ENCODE measurements around the gene NAPB. TPM values are rescaled to one million over a fixed set of nuclear protein-coding genes. Genes with fewer than 3 reads are reported as not detected.

NAPB gene
- polyA plus RNA-seq, 2 of the 4 experiments (the other 2 are of a cell fraction) = 6.2 to 12.7 TPM

DNA sequence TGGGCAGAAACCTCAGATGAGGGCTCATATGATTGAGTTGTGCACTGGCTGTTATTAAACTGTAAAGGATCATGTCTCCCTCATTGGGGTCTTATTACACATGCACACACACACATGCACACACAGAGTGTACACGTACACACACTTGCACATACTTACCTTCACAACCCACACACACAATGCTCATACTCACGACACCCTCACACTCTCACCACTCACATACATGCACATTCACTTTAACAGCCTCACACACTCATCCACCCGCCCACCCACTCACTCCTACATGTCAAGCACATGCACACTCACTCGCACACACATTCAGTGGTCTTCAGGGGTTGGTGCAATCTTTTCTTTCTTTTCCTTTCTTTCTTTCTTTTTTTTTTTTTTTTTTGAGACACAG, 23.6 kb upstream of the NAPB start (continued):
- TF ChIP-seq, protein P1, sequence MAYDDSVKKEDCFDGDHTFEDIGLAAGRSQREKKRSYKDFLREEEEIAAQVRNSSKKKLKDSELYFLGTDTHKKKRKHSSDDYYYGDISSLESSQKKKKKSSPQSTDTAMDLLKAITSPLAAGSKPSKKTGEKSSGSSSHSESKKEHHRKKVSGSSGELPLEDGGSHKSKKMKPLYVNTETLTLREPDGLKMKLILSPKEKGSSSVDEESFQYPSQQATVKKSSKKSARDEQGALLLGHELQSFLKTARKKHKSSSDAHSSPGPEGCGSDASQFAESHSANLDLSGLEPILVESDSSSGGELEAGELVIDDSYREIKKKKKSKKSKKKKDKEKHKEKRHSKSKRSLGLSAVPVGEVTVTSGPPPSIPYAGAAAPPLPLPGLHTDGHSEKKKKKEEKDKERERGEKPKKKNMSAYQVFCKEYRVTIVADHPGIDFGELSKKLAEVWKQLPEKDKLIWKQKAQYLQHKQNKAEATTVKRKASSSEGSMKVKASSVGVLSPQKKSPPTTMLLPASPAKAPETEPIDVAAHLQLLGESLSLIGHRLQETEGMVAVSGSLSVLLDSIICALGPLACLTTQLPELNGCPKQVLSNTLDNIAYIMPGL (CRISPR knock-in tag; IDR thresholded peaks at IDR 0.05; ENCODE audit: borderline replicate concordance) = no peak
- no peak for TF ChIP-seq JUN (IDR thresholded peaks at IDR 0.05)
- no peak for TF ChIP-seq RCOR1 (IDR thresholded peaks at IDR 0.05; ENCODE audit: low read depth, low read length)

DNA sequence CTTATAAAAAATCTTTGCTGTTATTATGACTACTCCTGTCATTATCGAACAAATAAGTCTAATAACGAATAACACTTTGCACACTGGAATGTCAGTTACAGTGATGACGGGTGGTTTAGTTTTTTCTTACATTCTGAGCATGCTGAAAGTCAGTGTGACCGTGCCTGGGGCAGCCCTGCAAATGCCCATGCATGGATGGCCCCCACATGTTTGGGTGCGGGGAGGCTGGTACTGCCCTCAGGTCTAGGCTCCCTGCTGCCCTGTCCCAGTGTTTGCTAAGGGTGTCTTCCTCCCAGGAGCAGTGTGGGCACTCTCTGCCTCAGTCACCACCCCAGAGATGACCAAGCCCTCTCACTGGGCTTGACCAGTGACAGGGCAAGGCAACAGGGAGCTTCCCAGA, 21.1 kb upstream of the NAPB start:
- ChIA-PET POLR2A (no interaction called here), CTCF (interaction anchor here (0.7 to 10.0 kb wide), 41 partner anchors 8 to 1490 kb away, joined by 3 to 176 read pairs (median 5); partner anchors contain the start of genes CST11, CST9, NAPB and NXT1)
- no peak for DNase-seq (ENCODE audit: low read depth in 1 of 2, low spot score in 1 of 2)
- no peak for ATAC-seq
- WGBS (ENCODE audit: missing lambda C conversion rate) = 38% methylated on average over 5 of the region's 5 CpGs
- no peak for FAIRE-seq
- H3K9me3 ChIP-seq = no peaks in the 10 kb centered on the region
- TF ChIP-seq, protein P2, sequence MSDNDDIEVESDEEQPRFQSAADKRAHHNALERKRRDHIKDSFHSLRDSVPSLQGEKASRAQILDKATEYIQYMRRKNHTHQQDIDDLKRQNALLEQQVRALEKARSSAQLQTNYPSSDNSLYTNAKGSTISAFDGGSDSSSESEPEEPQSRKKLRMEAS (IDR thresholded peaks at IDR 0.05) = no peak
- TF ChIP-seq BHLHE40 (IDR thresholded peaks at IDR 0.05; ENCODE audit: low read depth, low read length) (no peak), HOXB5 (CRISPR knock-in tag; IDR thresholded peaks at IDR 0.05) (no peak), ZFP36 (IDR thresholded peaks at IDR 0.05; ENCODE audit: borderline replicate concordance, partially characterized antibody) (no peak), HOXA7 (CRISPR knock-in tag; IDR thresholded peaks at IDR 0.05) (no peak), FOSB (CRISPR knock-in tag; IDR thresholded peaks at IDR 0.05) (no peak), HOXB13 (CRISPR knock-in tag; IDR thresholded peaks at IDR 0.05; ENCODE audit: low read depth) (no peak), JUN (IDR thresholded peaks at IDR 0.05) (no peak), RCOR1 (IDR thresholded peaks at IDR 0.05; ENCODE audit: low read depth, low read length) (no peak), SMC3 (IDR thresholded peaks at IDR 0.05) (no peak), RAD21 (conservative IDR thresholded peaks at IDR 0.05 in 1 of 2, IDR thresholded peaks at IDR 0.05 in 1 of 2) (no peak), ZSCAN20 (CRISPR knock-in tag; IDR thresholded peaks at IDR 0.05) (no peak), TP53 (CRISPR knock-in tag; IDR thresholded peaks at IDR 0.05) (no peak), NPAS2 (CRISPR knock-in tag; IDR thresholded peaks at IDR 0.05; ENCODE audit: borderline replicate concordance) (no peak), RARB (CRISPR knock-in tag; IDR thresholded peaks at IDR 0.05) (no peak), HEYL (CRISPR knock-in tag; IDR thresholded peaks at IDR 0.05) (no peak)
- TF ChIP-seq, protein P3, sequence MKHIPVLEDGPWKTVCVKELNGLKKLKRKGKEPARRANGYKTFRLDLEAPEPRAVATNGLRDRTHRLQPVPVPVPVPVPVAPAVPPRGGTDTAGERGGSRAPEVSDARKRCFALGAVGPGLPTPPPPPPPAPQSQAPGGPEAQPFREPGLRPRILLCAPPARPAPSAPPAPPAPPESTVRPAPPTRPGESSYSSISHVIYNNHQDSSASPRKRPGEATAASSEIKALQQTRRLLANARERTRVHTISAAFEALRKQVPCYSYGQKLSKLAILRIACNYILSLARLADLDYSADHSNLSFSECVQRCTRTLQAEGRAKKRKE (CRISPR knock-in tag; IDR thresholded peaks at IDR 0.05; ENCODE audit: low read depth) = no peak
- TF ChIP-seq, protein P4, sequence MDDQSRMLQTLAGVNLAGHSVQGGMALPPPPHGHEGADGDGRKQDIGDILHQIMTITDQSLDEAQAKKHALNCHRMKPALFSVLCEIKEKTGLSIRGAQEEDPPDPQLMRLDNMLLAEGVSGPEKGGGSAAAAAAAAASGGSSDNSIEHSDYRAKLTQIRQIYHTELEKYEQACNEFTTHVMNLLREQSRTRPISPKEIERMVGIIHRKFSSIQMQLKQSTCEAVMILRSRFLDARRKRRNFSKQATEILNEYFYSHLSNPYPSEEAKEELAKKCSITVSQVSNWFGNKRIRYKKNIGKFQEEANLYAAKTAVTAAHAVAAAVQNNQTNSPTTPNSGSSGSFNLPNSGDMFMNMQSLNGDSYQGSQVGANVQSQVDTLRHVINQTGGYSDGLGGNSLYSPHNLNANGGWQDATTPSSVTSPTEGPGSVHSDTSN (IDR thresholded peaks at IDR 0.05) = no peak
- TF ChIP-seq, protein P5, sequence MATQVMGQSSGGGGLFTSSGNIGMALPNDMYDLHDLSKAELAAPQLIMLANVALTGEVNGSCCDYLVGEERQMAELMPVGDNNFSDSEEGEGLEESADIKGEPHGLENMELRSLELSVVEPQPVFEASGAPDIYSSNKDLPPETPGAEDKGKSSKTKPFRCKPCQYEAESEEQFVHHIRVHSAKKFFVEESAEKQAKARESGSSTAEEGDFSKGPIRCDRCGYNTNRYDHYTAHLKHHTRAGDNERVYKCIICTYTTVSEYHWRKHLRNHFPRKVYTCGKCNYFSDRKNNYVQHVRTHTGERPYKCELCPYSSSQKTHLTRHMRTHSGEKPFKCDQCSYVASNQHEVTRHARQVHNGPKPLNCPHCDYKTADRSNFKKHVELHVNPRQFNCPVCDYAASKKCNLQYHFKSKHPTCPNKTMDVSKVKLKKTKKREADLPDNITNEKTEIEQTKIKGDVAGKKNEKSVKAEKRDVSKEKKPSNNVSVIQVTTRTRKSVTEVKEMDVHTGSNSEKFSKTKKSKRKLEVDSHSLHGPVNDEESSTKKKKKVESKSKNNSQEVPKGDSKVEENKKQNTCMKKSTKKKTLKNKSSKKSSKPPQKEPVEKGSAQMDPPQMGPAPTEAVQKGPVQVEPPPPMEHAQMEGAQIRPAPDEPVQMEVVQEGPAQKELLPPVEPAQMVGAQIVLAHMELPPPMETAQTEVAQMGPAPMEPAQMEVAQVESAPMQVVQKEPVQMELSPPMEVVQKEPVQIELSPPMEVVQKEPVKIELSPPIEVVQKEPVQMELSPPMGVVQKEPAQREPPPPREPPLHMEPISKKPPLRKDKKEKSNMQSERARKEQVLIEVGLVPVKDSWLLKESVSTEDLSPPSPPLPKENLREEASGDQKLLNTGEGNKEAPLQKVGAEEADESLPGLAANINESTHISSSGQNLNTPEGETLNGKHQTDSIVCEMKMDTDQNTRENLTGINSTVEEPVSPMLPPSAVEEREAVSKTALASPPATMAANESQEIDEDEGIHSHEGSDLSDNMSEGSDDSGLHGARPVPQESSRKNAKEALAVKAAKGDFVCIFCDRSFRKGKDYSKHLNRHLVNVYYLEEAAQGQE (IDR thresholded peaks at IDR 0.05) = no peak
- TF ChIP-seq, protein P6, sequence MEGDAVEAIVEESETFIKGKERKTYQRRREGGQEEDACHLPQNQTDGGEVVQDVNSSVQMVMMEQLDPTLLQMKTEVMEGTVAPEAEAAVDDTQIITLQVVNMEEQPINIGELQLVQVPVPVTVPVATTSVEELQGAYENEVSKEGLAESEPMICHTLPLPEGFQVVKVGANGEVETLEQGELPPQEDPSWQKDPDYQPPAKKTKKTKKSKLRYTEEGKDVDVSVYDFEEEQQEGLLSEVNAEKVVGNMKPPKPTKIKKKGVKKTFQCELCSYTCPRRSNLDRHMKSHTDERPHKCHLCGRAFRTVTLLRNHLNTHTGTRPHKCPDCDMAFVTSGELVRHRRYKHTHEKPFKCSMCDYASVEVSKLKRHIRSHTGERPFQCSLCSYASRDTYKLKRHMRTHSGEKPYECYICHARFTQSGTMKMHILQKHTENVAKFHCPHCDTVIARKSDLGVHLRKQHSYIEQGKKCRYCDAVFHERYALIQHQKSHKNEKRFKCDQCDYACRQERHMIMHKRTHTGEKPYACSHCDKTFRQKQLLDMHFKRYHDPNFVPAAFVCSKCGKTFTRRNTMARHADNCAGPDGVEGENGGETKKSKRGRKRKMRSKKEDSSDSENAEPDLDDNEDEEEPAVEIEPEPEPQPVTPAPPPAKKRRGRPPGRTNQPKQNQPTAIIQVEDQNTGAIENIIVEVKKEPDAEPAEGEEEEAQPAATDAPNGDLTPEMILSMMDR (IDR thresholded peaks at IDR 0.05) = no peak
- no peak overlapping the region for H3K4me2 ChIP-seq
- H3K27ac ChIP-seq = no peak overlapping the region
- H3K4me1 ChIP-seq = peaks cover 6% of the 10 kb centered on the region; the same call in 2 of the 3 replicates
- no peak overlapping the region for H3K4me3 ChIP-seq

Data from A549 (cell line).